ENCODE results near the gene GGA1. TPM values are rescaled to one million over a fixed set of nuclear protein-coding genes. Genes with fewer than 3 reads are reported as not detected.
A peak's percentile ranks its signal among the peaks of the same experiment; 100 is the strongest.

GGA1 gene
- total and polyA plus RNA-seq, 10 donors = 43.4 to 134 (median 83.4) TPM

- intact Hi-C loops (cut with DNase I; ENCODE audit: low total_unique reads) = no loop called here
- Histone ChIP-seq H3K27ac (no peak overlapping the region), H3K36me3 (peaks cover 0 to 33% (median 17%) of the 10 kb centered on the region in 6 donors), H3K4me1 (peaks cover 13 to 41% (median 31%) of the 10 kb centered on the region in 6 donors), H3K4me3 (no peak overlapping the region), H3K27me3 (replicated peaks in 1 of 7) (no peaks in the 10 kb centered on the region), H3K9me3 (no peaks in the 10 kb centered on the region)
- WGBS, 5 donors = 84 to 91% (median 86%) methylated on average over 16 of the region's 16 CpGs
- TF ChIP-seq POLR2AphosphoS5 (IDR thresholded peaks at IDR 0.05) (no peak), POLR2A (IDR thresholded peaks at IDR 0.05) (no peak), CTCF (IDR thresholded peaks at IDR 0.05 in 8 of 11, conservative IDR thresholded peaks at IDR 0.05 in 3 of 11) (no peak)
- no peak for DNase-seq
These were observed 55.8 kb downstream of the GGA1 start for GRCh38 chr22:37664249-37665101.

- intact Hi-C loops (cut with DNase I; ENCODE audit: low total_unique reads) = no loop called here
- Histone ChIP-seq H3K27me3 (replicated peaks in 1 of 7) (no peaks in the 10 kb centered on the region), H3K4me3 (no peak overlapping the region), H3K36me3 (peaks cover 0 to 33% (median 17%) of the 10 kb centered on the region in 6 donors), H3K4me1 (peaks cover 5 to 31% (median 21%) of the 10 kb centered on the region in 6 donors), H3K27ac (no peak overlapping the region), H3K9me3 (no peaks in the 10 kb centered on the region)
- TF ChIP-seq POLR2AphosphoS5 (IDR thresholded peaks at IDR 0.05) (peak in 1 of 3 donors; percentile 61), POLR2A (IDR thresholded peaks at IDR 0.05) (no peak)
- DNase-seq = peak; percentile 74
- 94 to 100% (median 97%) methylated on average over 1 to 24 of the region's 24 CpGs for WGBS, 5 donors
These were observed 56.9 kb downstream of the GGA1 start for GRCh38 chr22:37665487-37665886.

- no peak overlapping the region for H3K4me3 ChIP-seq
- H3K27me3 ChIP-seq (replicated peaks in 1 of 7) = no peaks in the 10 kb centered on the region
- peaks cover 0 to 33% (median 17%) of the 10 kb centered on the region in 6 donors for H3K36me3 ChIP-seq
- H3K4me1 ChIP-seq = peaks cover 2 to 30% (median 24%) of the 10 kb centered on the region in 6 donors
- intact Hi-C loops (cut with DNase I; ENCODE audit: low total_unique reads) = no loop called here
- WGBS, 5 donors = 76 to 90% (median 80%) methylated on average over 6 of the region's 6 CpGs
- no peak overlapping the region for H3K27ac ChIP-seq
- DNase-seq = no peak
- TF ChIP-seq CTCF (IDR thresholded peaks at IDR 0.05 in 8 of 11, conservative IDR thresholded peaks at IDR 0.05 in 3 of 11) = no peak
- TF ChIP-seq POLR2AphosphoS5 (IDR thresholded peaks at IDR 0.05) = no peak
- no peak for TF ChIP-seq POLR2A (IDR thresholded peaks at IDR 0.05)
- no peaks in the 10 kb centered on the region for H3K9me3 ChIP-seq
These were observed 61.0 kb downstream of the GGA1 start for GRCh38 chr22:37669586-37669985.

- H3K27ac ChIP-seq = peak overlapping the region in 5 of 8 donors; percentile 18 to 97 (median 68)
- intact Hi-C loops (cut with DNase I; ENCODE audit: low total_unique reads) = no loop called here
- peaks cover 0 to 5% (median 0%) of the 10 kb centered on the region in 6 donors for H3K36me3 ChIP-seq
- DNase-seq = no peak
- TF ChIP-seq POLR2AphosphoS5 (IDR thresholded peaks at IDR 0.05) (peak in 1 of 3 donors; percentile 44), CTCF (IDR thresholded peaks at IDR 0.05 in 8 of 11, conservative IDR thresholded peaks at IDR 0.05 in 3 of 11) (peak in 1 of 11 experiments; percentile 6), POLR2A (IDR thresholded peaks at IDR 0.05) (no peak)
- H3K4me1 ChIP-seq = peaks cover 23 to 58% (median 52%) of the 10 kb centered on the region in 6 donors
- 42 to 58% (median 48%) methylated on average over 15 of the region's 15 CpGs for WGBS, 5 donors
- no peak overlapping the region for H3K4me3 ChIP-seq
- H3K9me3 ChIP-seq = no peaks in the 10 kb centered on the region
- no peaks in the 10 kb centered on the region for H3K27me3 ChIP-seq (replicated peaks in 1 of 7)
These were observed 63.7 kb downstream of the GGA1 start for GRCh38 chr22:37672206-37672919.

All from spleen (tissue), 11 donors.